Psoas muscle (tissue), 8 donors: ENCODE data around the gene CACNA2D4. TPM values are rescaled to one million over a fixed set of nuclear protein-coding genes. Genes with fewer than 3 reads are reported as not detected.
A peak's percentile ranks its signal among the peaks of the same experiment; 100 is the strongest.

Experiments
- ATAC-seq, 4 donors: fragments of 200-7000 bp; cut with Tn5 transposase; one replicate each; pipeline ENCODE4 v1.9.1; 2020; ENCODE audit warnings: moderate library complexity in 3 of 4, mild to moderate bottlenecking in 2 of 4
- DNase-seq, 2 donors: peaks; one replicate each; pipeline ENCODE4 v3.0.0-alpha.2; 2020
- H3K27ac ChIP-seq: fragments of 200-600 bp; one replicate; pipeline ENCODE4 v1.8.0; 2022
- H3K27me3 ChIP-seq, 3 donors: fragments of 200-600 bp in 1 of 3; one replicate each; pipeline versions ENCODE4 v1.6.1 to v1.8.0; 2013 to 2022; ENCODE audit warnings: low read length in 2 of 3, mild to moderate bottlenecking in 2 of 3, moderate library complexity in 1 of 3; ENCODE audit not compliant: insufficient read depth in 3 of 3
- H3K36me3 ChIP-seq, 2 donors: fragments of 200-600 bp in 1 of 2; one replicate each; pipeline versions ENCODE4 v1.6.1 to v1.8.0; 2013 to 2022; ENCODE audit warnings: low read depth in 1 of 2, mild to moderate bottlenecking in 1 of 2, moderate library complexity in 1 of 2; ENCODE audit not compliant: insufficient read depth in 1 of 2
- H3K4me1 ChIP-seq: fragments of 200-600 bp; one replicate; pipeline ENCODE4 v1.8.0; 2022
- H3K4me3 ChIP-seq: fragments of 200-600 bp; one replicate; pipeline ENCODE4 v1.8.0; 2022; ENCODE audit warnings: mild to moderate bottlenecking
- H3K9me3 ChIP-seq: fragments of 200-600 bp; one replicate; pipeline ENCODE4 v1.8.0; 2022
- CTCF ChIP-seq: fragments of 200-600 bp; IDR thresholded peaks from one replicate; pipeline ENCODE4 v1.8.0; 2022; ENCODE audit warnings: antibody characterized with exemption
- WGBS, 3 donors: extraction: QIAGEN DNeasy Blood & Tissue Kit; methylation state at CpG; one replicate each; pipeline versions ENCODE4 v1.1.6 to v1.1.7; 2013; 5-methylcytosine and 5-hydroxymethylcytosine counted together
- intact Hi-C, 2 donors: fragments of 100-400 bp; cut with DNase I; formaldehyde crosslinking; loops; one replicate each; pipeline versions ENCODE4 v1.11.0 to v1.14.2; 2022
- polyA plus RNA-seq, 3 donors: library from polyadenylated mRNA; stranded (reverse); fragments of 200-250 nt; gene quantifications; one replicate each; pipeline ENCODE4 v1.2.3, GENCODE V29; 2013
- total RNA-seq, 4 donors: library from RNA; stranded (reverse); fragmentation: NEBNext Ultra II Directional in 2 of 4; extraction: Animal tissue kit (Norgen Biotek cat#: 25700) in 2 of 4; gene quantifications; one replicate each; pipeline versions ENCODE4 v1.2.1 to v1.2.4, GENCODE V29; 2021 to 2023
- donor health status: healthy with polysubstance abuse.
- donor health status: DM: no; HTN: no; CAD: no; lungs with moderate emphysema.
- donor health status: Bipolar disorder and iron deficiency.
- donor health status: healthy.
- donor health status: DM: yes; HTN: yes; CAD: no.
- donor health status: DM: no; HTN: no; CAD: no.
- donor health status: DM: no; HTN: no; CAD: no.
- donor health status: DM: yes; HTN: yes; CAD: no.

Gene CACNA2D4
- total and polyA plus RNA-seq, 7 donors = 0.74 to 1.8 (median 0.93) TPM

- no peak overlapping the region for H3K27ac ChIP-seq
- H3K27me3 ChIP-seq = peaks cover 0 to 16% (median 4%) of the 10 kb centered on the region in 3 donors
- ATAC-seq (no peak), DNase-seq (no peak)
- WGBS, 3 donors = 68 to 73% (median 73%) methylated on average over 3 of the region's 3 CpGs
- intact Hi-C loops = no loop called here
- no peak for TF ChIP-seq CTCF
- no peaks in the 10 kb centered on the region for H3K4me1 ChIP-seq
- H3K36me3 ChIP-seq = no peaks in the 10 kb centered on the region
- H3K9me3 ChIP-seq = no peaks in the 10 kb centered on the region
- no peak overlapping the region for H3K4me3 ChIP-seq
These were observed 103.3 kb downstream of the CACNA2D4 start for GRCh38 chr12:1815108-1815507.

- DNase-seq = no peak
- H3K4me3 ChIP-seq = no peak overlapping the region
- H3K9me3 ChIP-seq = no peaks in the 10 kb centered on the region
- H3K27ac ChIP-seq = no peak overlapping the region
- H3K36me3 ChIP-seq = no peaks in the 10 kb centered on the region
- intact Hi-C loops = no loop called here
- no peaks in the 10 kb centered on the region for H3K4me1 ChIP-seq
- 67 to 73% (median 72%) methylated on average over 8 of the region's 8 CpGs for WGBS, 3 donors
- H3K27me3 ChIP-seq = peaks cover 0 to 7% (median 0%) of the 10 kb centered on the region in 3 donors
- no peak for TF ChIP-seq CTCF
- ATAC-seq = no peak
These were observed 104.2 kb downstream of the CACNA2D4 start for GRCh38 chr12:1814266-1814665.

- DNase-seq = peak in 1 of 2 donors; percentile 56
- intact Hi-C loops = no loop called here
- H3K4me1 ChIP-seq = no peaks in the 10 kb centered on the region
- 50 to 64% (median 53%) methylated on average over 17 of the region's 17 CpGs for WGBS, 3 donors
- H3K36me3 ChIP-seq = no peaks in the 10 kb centered on the region
- ATAC-seq = peak in 3 of 4 donors; percentile 40 to 57 (median 49)
- H3K9me3 ChIP-seq = no peaks in the 10 kb centered on the region
- peak overlapping the region; percentile 41 for H3K27ac ChIP-seq
- no peak overlapping the region for H3K4me3 ChIP-seq
- TF ChIP-seq CTCF = no peak
- peaks cover 0 to 3% (median 0%) of the 10 kb centered on the region in 3 donors for H3K27me3 ChIP-seq
These were observed 105.7 kb downstream of the CACNA2D4 start for GRCh38 chr12:1812650-1813302.

- ATAC-seq (no peak), DNase-seq (peak in 1 of 2 donors; percentile 28)
- Histone ChIP-seq H3K4me3 (no peak overlapping the region), H3K9me3 (no peaks in the 10 kb centered on the region), H3K4me1 (no peaks in the 10 kb centered on the region), H3K36me3 (no peaks in the 10 kb centered on the region), H3K27ac (no peak overlapping the region), H3K27me3 (peaks cover 0 to 3% (median 0%) of the 10 kb centered on the region in 3 donors)
- 67 to 80% (median 77%) methylated on average over 6 of the region's 6 CpGs for WGBS, 3 donors
- no peak for TF ChIP-seq CTCF
- intact Hi-C loops = no loop called here
These were observed 106.5 kb downstream of the CACNA2D4 start for GRCh38 chr12:1811948-1812291.
